MM.1S (cell line): ENCODE results near the gene ACSS3.
"Not testable (repeated sequence)": the region's sequence is repeated elsewhere in the genome, so short reads cannot be mapped to it uniquely, and the experiment has no call there.

Experiments
- DNase-seq: peaks from one replicate; pipeline ENCODE4 v3.0.0-alpha.2; 2015
- H2AFZ ChIP-seq: fragments of 300-600 bp; sonication (generic); 2 replicates; pipeline ENCODE4 v1.6.0; 2016; ENCODE audit warnings: antibody characterized with exemption, low read length
- H3F3A ChIP-seq: fragments of 300-600 bp; sonication (generic); 2 replicates; pipeline ENCODE4 v1.6.1; 2016; ENCODE audit warnings: mild to moderate bottlenecking, antibody characterized with exemption, low read length, moderate library complexity, mixed read lengths; ENCODE audit not compliant: insufficient read depth
- H3K27ac ChIP-seq: fragments of 300-600 bp; sonication (generic); 2 replicates; pipeline ENCODE4 v1.5.1; 2016; ENCODE audit warnings: mild to moderate bottlenecking, low read length
- H3K27me3 ChIP-seq: fragments of 300-600 bp; sonication (generic); replicated peaks from 2 replicates; pipeline ENCODE4 v1.6.0; 2016; ENCODE audit warnings: low read length; ENCODE audit not compliant: insufficient read depth
- H3K36me3 ChIP-seq: fragments of 300-600 bp; sonication (generic); replicated peaks from 2 replicates; pipeline ENCODE4 v1.6.1; 2016; ENCODE audit warnings: mild to moderate bottlenecking, low read length, mixed read lengths; ENCODE audit not compliant: insufficient read depth
- H3K4me1 ChIP-seq: fragments of 300-600 bp; sonication (generic); 2 replicates; pipeline ENCODE4 v1.6.1; 2016; ENCODE audit warnings: low read length, mixed read lengths
- H3K4me2 ChIP-seq: fragments of 300-600 bp; sonication (generic); 2 replicates; pipeline ENCODE4 v1.6.0; 2016; ENCODE audit warnings: low read depth, low read length
- H3K4me3 ChIP-seq: fragments of 300-600 bp; sonication (generic); 2 replicates; pipeline ENCODE4 v1.5.1; 2016; ENCODE audit warnings: low read length, mixed read lengths
- H3K79me2 ChIP-seq: fragments of 300-600 bp; sonication (generic); 2 replicates; pipeline ENCODE4 v1.6.1; 2016; ENCODE audit warnings: mixed run types, low read length, mixed read lengths
- H3K9ac ChIP-seq: fragments of 300-600 bp; sonication (generic); 2 replicates; pipeline ENCODE4 v1.6.1; 2016; ENCODE audit warnings: low read length, mixed read lengths
- H3K9me2 ChIP-seq: fragments of 300-600 bp; sonication (generic); replicated peaks from 2 replicates; pipeline ENCODE4 v1.6.1; 2016; ENCODE audit warnings: mild to moderate bottlenecking, low read length, mixed read lengths; ENCODE audit not compliant: insufficient read depth
- H3K9me3 ChIP-seq: fragments of 300-600 bp; sonication (generic); replicated peaks from 2 replicates; pipeline ENCODE4 v1.6.1; 2016; ENCODE audit warnings: mild to moderate bottlenecking, low read length, mixed read lengths; ENCODE audit not compliant: insufficient read depth
- H4K20me1 ChIP-seq: fragments of 300-600 bp; sonication (generic); 2 replicates; pipeline ENCODE4 v1.6.1; 2016; ENCODE audit warnings: mild to moderate bottlenecking, low read length, moderate library complexity, mixed read lengths; ENCODE audit not compliant: insufficient read depth
- CTCF ChIP-seq: fragments of 300-600 bp; sonication (generic); IDR thresholded peaks from 2 replicates; pipeline ENCODE4 v1.5.1; 2016; ENCODE audit warnings: antibody characterized with exemption, low read length, mixed read lengths
- EZH2 ChIP-seq: fragments of 300-600 bp; sonication (generic); optimal IDR thresholded peaks from 2 replicates; pipeline ENCODE3; 2017; ENCODE audit warnings: low read depth, mild to moderate bottlenecking, antibody characterized with exemption, low read length, mixed read lengths
- EZH2phosphoT487 ChIP-seq: fragments of 300-600 bp; sonication (generic); IDR thresholded peaks from 2 replicates; pipeline ENCODE4 v1.6.1; 2018; ENCODE audit warnings: antibody characterized with exemption, low read length

Gene ACSS3

GRCh38 chr12:81209012-81209411 lies 131.1 kb downstream of the ACSS3 start:
- Histone ChIP-seq H4K20me1 (no peaks in the 10 kb centered on the region), H3K4me2 (no peak overlapping the region), H3K4me3 (no peak overlapping the region), H3K4me1 (no peaks in the 10 kb centered on the region), H3K27me3 (no peaks in the 10 kb centered on the region), H3K9ac (no peak overlapping the region), H3K9me3 (no peaks in the 10 kb centered on the region), H3K79me2 (no peaks in the 10 kb centered on the region), H3K9me2 (no peaks in the 10 kb centered on the region), H3K36me3 (no peaks in the 10 kb centered on the region), H2AFZ (no peak overlapping the region), H3K27ac (no peak overlapping the region), H3F3A (no peaks in the 10 kb centered on the region)
- TF ChIP-seq EZH2phosphoT487: no peak
- TF ChIP-seq CTCF: no peak
- no peak for TF ChIP-seq EZH2
- no peak for DNase-seq

GRCh38 chr12:81209772-81210225 lies 131.9 kb downstream of the ACSS3 start:
- not testable (repeated sequence) for H3K27ac ChIP-seq, H3K4me1 ChIP-seq, H3K36me3 ChIP-seq, H3K4me3 ChIP-seq, H3K9me3 ChIP-seq, H3K27me3 ChIP-seq, H3K9me2 ChIP-seq, H3F3A ChIP-seq, DNase-seq, H3K79me2 ChIP-seq, H2AFZ ChIP-seq, H4K20me1 ChIP-seq, H3K9ac ChIP-seq, H3K4me2 ChIP-seq

- no peak for TF ChIP-seq EZH2phosphoT487
- TF ChIP-seq CTCF: no peak
- TF ChIP-seq EZH2: no peak
- Histone ChIP-seq H3K9me2 (no peaks in the 10 kb centered on the region), H3K27me3 (no peaks in the 10 kb centered on the region), H3K27ac (no peak overlapping the region), H3K4me2 (no peak overlapping the region), H3K79me2 (no peaks in the 10 kb centered on the region), H3K9ac (no peak overlapping the region), H3K4me3 (no peak overlapping the region), H4K20me1 (no peaks in the 10 kb centered on the region), H3K4me1 (no peaks in the 10 kb centered on the region), H3K36me3 (no peaks in the 10 kb centered on the region), H3F3A (no peaks in the 10 kb centered on the region), H2AFZ (no peak overlapping the region), H3K9me3 (no peaks in the 10 kb centered on the region)
- DNase-seq: no peak
These were observed 133.4 kb downstream of the ACSS3 start for GRCh38 chr12:81211306-81211705.

- Histone ChIP-seq H3K9ac (no peak overlapping the region), H3K4me1 (no peaks in the 10 kb centered on the region), H3F3A (no peaks in the 10 kb centered on the region)
These were observed 135.3 kb downstream of the ACSS3 start for GRCh38 chr12:81212996-81213696.

More at GRCh38 chr12:81212996-81213696, 135.3 kb downstream of the ACSS3 start:
- no peak for DNase-seq
- Histone ChIP-seq H3K36me3 (no peaks in the 10 kb centered on the region), H3K9me2 (no peaks in the 10 kb centered on the region), H4K20me1 (no peaks in the 10 kb centered on the region), H3K4me2 (no peak overlapping the region), H3K27me3 (no peaks in the 10 kb centered on the region), H3K79me2 (no peaks in the 10 kb centered on the region), H3K9me3 (no peaks in the 10 kb centered on the region), H3K4me3 (no peak overlapping the region), H2AFZ (no peak overlapping the region), H3K27ac (no peak overlapping the region)
- TF ChIP-seq CTCF: no peak
- no peak for TF ChIP-seq EZH2phosphoT487
- TF ChIP-seq EZH2: no peak
